ENCODE data around the gene SLCO1A2.
"Not testable (repeated sequence)": the region's sequence is repeated elsewhere in the genome, so short reads cannot be mapped to it uniquely, and the experiment has no call there.

Gene SLCO1A2

GRCh38 chr12:21334771-21335325 lies at the start of gene SLCO1A2:
Gene SLCO1A2 (minus strand): TSS chr12:21334917. CDS start chr12:21334647, 270 bp downstream.
- no peak for TF ChIP-seq Cebpa-rat (IDR thresholded peaks at IDR 0.05)
- H4K20me1 ChIP-seq = no peaks in the 10 kb centered on the region

GRCh38 chr12:21384261-21384660 lies 49.5 kb upstream of the SLCO1A2 start:
- Histone ChIP-seq H4K20me1 (no peaks in the 10 kb centered on the region), H3K9me3 (no peaks in the 10 kb centered on the region), H3K4me3 (no peak overlapping the region), H3K4me2 (no peak overlapping the region), H3K4me1 (no peaks in the 10 kb centered on the region), H3K36me3 (no peaks in the 10 kb centered on the region), H3K27ac (no peak overlapping the region), H3K9ac (no peak overlapping the region), H3K27me3 (no peaks in the 10 kb centered on the region)
- no peak for TF ChIP-seq Cebpa-rat (IDR thresholded peaks at IDR 0.05)

More at GRCh38 chr12:21334771-21335325, at the start of gene SLCO1A2:
- no peak within 1 kb of the TSS for H3K27ac ChIP-seq
- no peak within 1 kb of the TSS for H3K4me3 ChIP-seq
- H3K9ac ChIP-seq = no peak within 1 kb of the TSS
- no peaks in the 10 kb centered on the region for H3K4me1 ChIP-seq
- no peak within 1 kb of the TSS for H3K4me2 ChIP-seq
- no peaks in the 10 kb centered on the region for H3K27me3 ChIP-seq
- peaks cover 20% of the 10 kb centered on the region for H3K9me3 ChIP-seq
- no peaks in the 10 kb centered on the region for H3K36me3 ChIP-seq

- not testable (repeated sequence) for H3K4me3 ChIP-seq, H3K36me3 ChIP-seq, H3K27ac ChIP-seq, H4K20me1 ChIP-seq, H3K9me3 ChIP-seq, H3K9ac ChIP-seq, H3K4me2 ChIP-seq, H3K4me1 ChIP-seq, H3K27me3 ChIP-seq
These were observed 46.6 kb upstream of the SLCO1A2 start for GRCh38 chr12:21381320-21381719.

- H3K4me2 ChIP-seq = no peak overlapping the region
- H3K9ac ChIP-seq = no peak overlapping the region
- H3K27me3 ChIP-seq = no peaks in the 10 kb centered on the region
- H3K36me3 ChIP-seq = no peaks in the 10 kb centered on the region
- H3K4me3 ChIP-seq = no peak overlapping the region
- no peaks in the 10 kb centered on the region for H4K20me1 ChIP-seq
- TF ChIP-seq Cebpa-rat (IDR thresholded peaks at IDR 0.05) = peak; percentile 68; the same call in 1 of the 2 replicates
- no peaks in the 10 kb centered on the region for H3K4me1 ChIP-seq
- H3K27ac ChIP-seq = no peak overlapping the region
- no peaks in the 10 kb centered on the region for H3K9me3 ChIP-seq
These were observed 44.5 kb upstream of the SLCO1A2 start for GRCh38 chr12:21379218-21379617.

GRCh38 chr12:21372602-21373001 lies 37.9 kb upstream of the SLCO1A2 start, which contains the start of gene IAPP:
Gene IAPP (plus strand): TSS chr12:21372902. CDS start chr12:21373352, 450 bp downstream.
- Histone ChIP-seq H3K36me3 (no peaks in the 10 kb centered on the region), H4K20me1 (no peaks in the 10 kb centered on the region), H3K9me3 (no peaks in the 10 kb centered on the region), H3K27ac (no peak within 1 kb of the TSS), H3K4me2 (no peak within 1 kb of the TSS), H3K9ac (no peak within 1 kb of the TSS), H3K4me3 (no peak within 1 kb of the TSS), H3K4me1 (no peaks in the 10 kb centered on the region), H3K27me3 (no peaks in the 10 kb centered on the region)
- no peak for TF ChIP-seq Cebpa-rat (IDR thresholded peaks at IDR 0.05)

GRCh38 chr12:21370845-21371449 lies 36.2 kb upstream of the SLCO1A2 start:
- Histone ChIP-seq H3K36me3 (no peaks in the 10 kb centered on the region), H3K27me3 (no peaks in the 10 kb centered on the region), H3K9me3 (no peaks in the 10 kb centered on the region), H3K4me2 (no peak overlapping the region), H3K4me3 (no peak overlapping the region), H3K27ac (no peak overlapping the region), H4K20me1 (no peaks in the 10 kb centered on the region), H3K4me1 (no peaks in the 10 kb centered on the region), H3K9ac (no peak overlapping the region)
- TF ChIP-seq Cebpa-rat (IDR thresholded peaks at IDR 0.05) = no peak

GRCh38 chr12:21369141-21369980 lies 34.6 kb upstream of the SLCO1A2 start:
- Histone ChIP-seq H3K4me3 (no peak overlapping the region), H3K4me1 (no peaks in the 10 kb centered on the region), H3K27me3 (no peaks in the 10 kb centered on the region), H3K9me3 (no peaks in the 10 kb centered on the region), H3K36me3 (no peaks in the 10 kb centered on the region), H4K20me1 (no peaks in the 10 kb centered on the region), H3K4me2 (no peak overlapping the region), H3K9ac (no peak overlapping the region), H3K27ac (no peak overlapping the region)
- TF ChIP-seq Cebpa-rat (IDR thresholded peaks at IDR 0.05) = no peak

GRCh38 chr12:21360632-21361031 lies 25.9 kb upstream of the SLCO1A2 start:
- H3K4me1 ChIP-seq, H3K27ac ChIP-seq, H3K27me3 ChIP-seq, H3K9me3 ChIP-seq, H3K4me2 ChIP-seq, H3K4me3 ChIP-seq, H3K36me3 ChIP-seq, H3K9ac ChIP-seq, H4K20me1 ChIP-seq: not testable (repeated sequence)

- H3K9ac ChIP-seq = no peak overlapping the region
- no peaks in the 10 kb centered on the region for H4K20me1 ChIP-seq
- H3K27ac ChIP-seq = no peak overlapping the region
- H3K4me2 ChIP-seq = no peak overlapping the region
- H3K9me3 ChIP-seq = no peaks in the 10 kb centered on the region
- H3K4me1 ChIP-seq = no peaks in the 10 kb centered on the region
- H3K27me3 ChIP-seq = no peaks in the 10 kb centered on the region
- no peak for TF ChIP-seq Cebpa-rat (IDR thresholded peaks at IDR 0.05)
- no peaks in the 10 kb centered on the region for H3K36me3 ChIP-seq
- H3K4me3 ChIP-seq = no peak overlapping the region
These were observed 19.9 kb upstream of the SLCO1A2 start for GRCh38 chr12:21354641-21355040.

GRCh38 chr12:21353948-21354347 lies 19.2 kb upstream of the SLCO1A2 start:
- Histone ChIP-seq H3K9ac (no peak overlapping the region), H3K36me3 (no peaks in the 10 kb centered on the region), H4K20me1 (no peaks in the 10 kb centered on the region), H3K4me1 (no peaks in the 10 kb centered on the region), H3K4me3 (no peak overlapping the region), H3K9me3 (no peaks in the 10 kb centered on the region), H3K27me3 (no peaks in the 10 kb centered on the region), H3K27ac (no peak overlapping the region), H3K4me2 (no peak overlapping the region)
- no peak for TF ChIP-seq Cebpa-rat (IDR thresholded peaks at IDR 0.05)
